ENCODE results near the gene ALDH1A1.
"Not testable (repeated sequence)": the region's sequence is repeated elsewhere in the genome, so short reads cannot be mapped to it uniquely, and the experiment has no call there.

The ALDH1A1 gene

GRCh38 chr9:72863456-72864094 is 89.3 kb downstream of the ALDH1A1 start:
- no peak for DNase-seq (ENCODE audit: low read depth in 3 of 3, low spot score in 1 of 3)

- DNase-seq (ENCODE audit: low read depth in 3 of 3, low spot score in 1 of 3): not testable (repeated sequence)
These were observed 90.1 kb downstream of the ALDH1A1 start for GRCh38 chr9:72862788-72863187.

- no peak for DNase-seq (ENCODE audit: low read depth in 3 of 3, low spot score in 1 of 3)
These were observed 94.6 kb downstream of the ALDH1A1 start for GRCh38 chr9:72858089-72858912.

- DNase-seq (ENCODE audit: low read depth in 3 of 3, low spot score in 1 of 3): no peak
These were observed 95.2 kb downstream of the ALDH1A1 start for GRCh38 chr9:72857624-72857996.

- DNase-seq (ENCODE audit: low read depth in 3 of 3, low spot score in 1 of 3): no peak
These were observed 95.8 kb downstream of the ALDH1A1 start for GRCh38 chr9:72856972-72857623.

- DNase-seq (ENCODE audit: low read depth in 3 of 3, low spot score in 1 of 3): no peak
These were observed 96.8 kb downstream of the ALDH1A1 start for GRCh38 chr9:72855890-72856523.

GRCh38 chr9:72855321-72855720 is 97.5 kb downstream of the ALDH1A1 start:
- DNase-seq (ENCODE audit: low read depth in 3 of 3, low spot score in 1 of 3): no peak

Measured in stimulated activated CD4-positive, alpha-beta T cell treated with anti-CD3 and anti-CD28 coated beads, TNF-alpha, amount 100 ng/mL, for 1 hour (primary cell).